Stomach (tissue), 9 donors: ENCODE results near the gene CST3. TPM values are rescaled to one million over a fixed set of nuclear protein-coding genes. Genes with fewer than 3 reads are reported as not detected.
A peak's percentile ranks its signal among the peaks of the same experiment; 100 is the strongest.

Source experiments
- DNase-seq, 2 donors: peaks; one replicate each; pipeline versions ENCODE4 v3.0.0 to v3.0.0-alpha.2; 2013 to 2019
- H3K27ac ChIP-seq, 5 donors: fragments of 200-600 bp in 4 of 5; sonication (generic) in 4 of 5; one replicate each; pipeline ENCODE4 v1.5.1; 2013 to 2019; ENCODE audit warnings: mild to moderate bottlenecking in 1 of 5, moderate library complexity in 1 of 5
- H3K27me3 ChIP-seq, 3 donors: fragments of 200-600 bp; sonication (generic); one replicate each; pipeline ENCODE4 v1.5.1; 2017 to 2019; ENCODE audit warnings: mixed run types in 1 of 3
- H3K36me3 ChIP-seq, 4 donors: fragments of 200-600 bp; sonication (generic); 1 replicate in 3 of 4; 2 replicates in 1 of 4; pipeline ENCODE4 v1.5.1; 2016 to 2019
- H3K4me1 ChIP-seq, 4 donors: fragments of 200-600 bp; sonication (generic); one replicate each; pipeline ENCODE4 v1.5.1; 2016 to 2019
- H3K4me3 ChIP-seq, 4 donors: fragments of 200-600 bp; sonication (generic) in 3 of 4; one replicate each; pipeline ENCODE4 v1.5.1; 2016 to 2019; ENCODE audit warnings: mild to moderate bottlenecking in 1 of 4
- H3K9me3 ChIP-seq, 4 donors: fragments of 200-600 bp; sonication (generic); one replicate each; pipeline ENCODE4 v1.5.1; 2016 to 2019
- CTCF ChIP-seq, 7 experiments: fragments of 450-650 bp in 4 of 7; fragments of 200-600 bp in 3 of 7; sonication (generic) in 3 of 7; IDR thresholded peaks; one replicate each; pipeline ENCODE4 v1.5.1; 2016 to 2019; ENCODE audit warnings: antibody characterized with exemption in 7 of 7, control low read depth in 2 of 7, mild to moderate bottlenecking in 1 of 7
- EP300 ChIP-seq: sonication (generic); formaldehyde crosslinking; IDR thresholded peaks from one replicate; pipeline ENCODE4 v1.6.1; 2017; ENCODE audit warnings: antibody characterized with exemption
- POLR2A ChIP-seq, 4 donors: fragments of 450-650 bp; IDR thresholded peaks; one replicate each; pipeline ENCODE4 v1.6.1; 2016; ENCODE audit warnings: antibody characterized with exemption in 4 of 4, control low read depth in 2 of 4, mild to moderate bottlenecking in 1 of 4, moderate library complexity in 1 of 4
- POLR2AphosphoS5 ChIP-seq, 3 donors: sonication (generic); formaldehyde crosslinking; IDR thresholded peaks; one replicate each; pipeline ENCODE4 v1.6.1; 2016; ENCODE audit warnings: antibody characterized with exemption in 3 of 3
- WGBS, 5 donors: extraction: QIAGEN DNeasy Blood & Tissue Kit in 3 of 5; methylation state at CpG; one replicate each; pipeline versions ENCODE4 v1.1.5 to v1.1.7; 2013 to 2018; 5-methylcytosine and 5-hydroxymethylcytosine counted together
- intact Hi-C: fragments of 100-400 bp; cut with DNase I; formaldehyde crosslinking; loops from one replicate; pipeline ENCODE4 v1.15.1; 2023; ENCODE audit warnings: low total_unique reads
- polyA plus RNA-seq, 3 donors: library from polyadenylated mRNA; stranded (reverse); fragments of 200-250 nt; gene quantifications; one replicate each; pipeline ENCODE4 v1.2.3, GENCODE V29; 2013
- total RNA-seq, 5 donors: library from RNA; depleted of rRNA; stranded (reverse); fragments of >200 nt; gene quantifications; one replicate each; pipeline versions ENCODE4 v1.1.0 to v1.2.3, GENCODE V29; 2014 to 2016
- donor health status: healthy with polysubstance abuse.
- donor health status: Bipolar disorder and iron deficiency.
- donor health status: healthy.

The CST3 gene
- total and polyA plus RNA-seq, 8 donors, result 231 to 2,024 (median 578) TPM

- intact Hi-C loops, result no loop called here
- peak overlapping the region in 2 of 5 donors; percentile 5 to 22 for H3K27ac ChIP-seq
- peaks cover 31 to 48% (median 39%) of the 10 kb centered on the region in 4 donors for H3K4me1 ChIP-seq
- no peaks in the 10 kb centered on the region for H3K9me3 ChIP-seq
- no peak overlapping the region for H3K4me3 ChIP-seq
- DNase-seq, result no peak
- peaks cover 0 to 7% (median 0%) of the 10 kb centered on the region in 3 donors for H3K27me3 ChIP-seq
- peaks cover 13 to 40% (median 35%) of the 10 kb centered on the region in 4 donors for H3K36me3 ChIP-seq
- no peak for TF ChIP-seq CTCF (IDR thresholded peaks at IDR 0.05)
- no peak for TF ChIP-seq POLR2A (IDR thresholded peaks at IDR 0.05)
- no peak for TF ChIP-seq POLR2AphosphoS5 (IDR thresholded peaks at IDR 0.05)
- TF ChIP-seq EP300, result no peak
- 77 to 80% (median 79%) methylated on average over 8 of the region's 8 CpGs for WGBS, 5 donors
Observed at GRCh38 chr20:23632711-23633573, 4.8 kb downstream of the CST3 start.

GRCh38 chr20:23631981-23632710, 5.6 kb downstream of the CST3 start:
- Histone ChIP-seq H3K4me1 (peaks cover 30 to 48% (median 36%) of the 10 kb centered on the region in 4 donors), H3K36me3 (peaks cover 13 to 40% (median 35%) of the 10 kb centered on the region in 4 donors), H3K27me3 (peaks cover 0 to under 1% (median 0%) of the 10 kb centered on the region in 3 donors), H3K4me3 (no peak overlapping the region), H3K27ac (peak overlapping the region in 2 of 5 donors; percentile 5 to 22), H3K9me3 (no peaks in the 10 kb centered on the region)
- WGBS, 5 donors, result 66 to 83% (median 77%) methylated on average over 12 of the region's 12 CpGs
- no peak for DNase-seq
- TF ChIP-seq POLR2AphosphoS5 (IDR thresholded peaks at IDR 0.05), result no peak
- no peak for TF ChIP-seq EP300
- no peak for TF ChIP-seq CTCF (IDR thresholded peaks at IDR 0.05)
- no peak for TF ChIP-seq POLR2A (IDR thresholded peaks at IDR 0.05)
- intact Hi-C loops, result no loop called here

- Histone ChIP-seq H3K4me1 (peaks cover 22 to 44% (median 31%) of the 10 kb centered on the region in 4 donors), H3K4me3 (no peak overlapping the region), H3K9me3 (no peaks in the 10 kb centered on the region), H3K36me3 (peaks cover 13 to 40% (median 35%) of the 10 kb centered on the region in 4 donors), H3K27me3 (no peaks in the 10 kb centered on the region), H3K27ac (no peak overlapping the region)
- no peak for DNase-seq
- intact Hi-C loops, result no loop called here
- TF ChIP-seq POLR2A (IDR thresholded peaks at IDR 0.05) (no peak), EP300 (no peak), POLR2AphosphoS5 (IDR thresholded peaks at IDR 0.05) (no peak), CTCF (IDR thresholded peaks at IDR 0.05) (no peak)
- 92 to 96% (median 95%) methylated on average over 9 of the region's 9 CpGs for WGBS, 5 donors
Observed at GRCh38 chr20:23631226-23631822, 6.4 kb downstream of the CST3 start.

GRCh38 chr20:23630392-23630849, 7.3 kb downstream of the CST3 start:
- no peak overlapping the region for H3K4me3 ChIP-seq
- H3K4me1 ChIP-seq, result peaks cover 15 to 39% (median 27%) of the 10 kb centered on the region in 4 donors
- no peaks in the 10 kb centered on the region for H3K27me3 ChIP-seq
- no peak for DNase-seq
- peak overlapping the region in 4 of 5 donors; percentile 27 to 74 (median 64) for H3K27ac ChIP-seq
- intact Hi-C loops, result no loop called here
- H3K9me3 ChIP-seq, result no peaks in the 10 kb centered on the region
- H3K36me3 ChIP-seq, result peaks cover 13 to 40% (median 35%) of the 10 kb centered on the region in 4 donors
- WGBS, 5 donors, result 85 to 93% (median 89%) methylated on average over 4 of the region's 4 CpGs
- TF ChIP-seq CTCF (IDR thresholded peaks at IDR 0.05) (no peak), POLR2AphosphoS5 (IDR thresholded peaks at IDR 0.05) (no peak)
